ENCODE results near the gene IL3.
A peak's percentile ranks its signal among the peaks of the same experiment; 100 is the strongest.

IL3 gene, protein sequence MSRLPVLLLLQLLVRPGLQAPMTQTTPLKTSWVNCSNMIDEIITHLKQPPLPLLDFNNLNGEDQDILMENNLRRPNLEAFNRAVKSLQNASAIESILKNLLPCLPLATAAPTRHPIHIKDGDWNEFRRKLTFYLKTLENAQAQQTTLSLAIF

DNA sequence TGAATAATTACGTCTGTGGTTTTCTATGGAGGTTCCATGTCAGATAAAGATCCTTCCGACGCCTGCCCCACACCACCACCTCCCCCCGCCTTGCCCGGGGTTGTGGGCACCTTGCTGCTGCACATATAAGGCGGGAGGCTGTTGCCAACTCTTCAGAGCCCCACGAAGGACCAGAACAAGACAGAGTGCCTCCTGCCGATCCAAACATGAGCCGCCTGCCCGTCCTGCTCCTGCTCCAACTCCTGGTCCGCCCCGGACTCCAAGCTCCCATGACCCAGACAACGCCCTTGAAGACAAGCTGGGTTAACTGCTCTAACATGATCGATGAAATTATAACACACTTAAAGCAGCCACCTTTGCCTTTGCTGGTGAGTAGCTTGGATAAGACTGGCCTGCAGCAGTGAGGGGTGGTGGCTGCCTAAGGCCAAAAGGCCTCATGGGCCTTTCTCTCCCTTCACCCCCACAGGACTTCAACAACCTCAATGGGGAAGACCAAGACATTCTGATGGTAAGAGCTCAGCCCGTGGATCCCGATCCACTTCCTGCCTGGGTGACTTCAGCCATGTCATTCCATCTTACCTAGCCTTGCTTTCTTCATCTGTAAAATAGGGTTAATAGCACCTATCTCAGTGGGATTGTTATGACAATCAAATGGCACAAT, at the start of gene IL3:
TSS of gene IL3 (plus strand) at position 155 of the 661 bp plus-strand sequence. CDS start at position 207, 52 bp downstream.
- peak; percentile 49 for DNase-seq

DNA sequence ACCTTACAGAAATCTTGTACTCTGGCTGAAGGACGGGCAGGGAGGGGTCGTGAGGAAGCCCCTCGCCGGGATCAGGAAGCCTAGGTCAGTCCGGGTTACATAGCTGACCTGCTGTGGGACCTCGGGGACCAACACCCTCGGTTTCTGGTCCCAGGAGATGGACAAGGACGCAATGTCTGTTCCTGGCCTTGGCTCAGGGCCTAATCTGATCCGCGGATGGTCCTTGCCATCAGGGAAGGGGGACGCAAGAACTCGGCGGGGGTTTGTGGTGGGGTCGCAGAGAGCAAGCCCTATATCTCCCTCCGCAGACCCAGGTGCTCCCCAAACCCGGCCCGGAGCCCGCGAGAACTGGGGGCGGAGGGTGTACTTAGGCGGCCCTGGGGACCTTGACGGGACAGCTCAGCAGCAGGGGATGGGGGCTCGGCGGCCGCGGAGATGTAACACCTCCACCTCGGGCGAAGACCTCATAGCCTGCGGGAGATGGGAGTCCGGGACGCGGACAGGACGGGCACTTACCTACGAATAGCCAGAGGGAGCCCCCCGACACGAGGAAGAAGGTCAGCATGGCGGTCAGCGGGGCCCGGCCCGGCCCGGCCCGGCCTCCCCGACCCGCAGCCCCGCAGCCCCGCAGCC, 49.4 kb upstream of the IL3 start:
- peak; percentile 30 for DNase-seq

DNA sequence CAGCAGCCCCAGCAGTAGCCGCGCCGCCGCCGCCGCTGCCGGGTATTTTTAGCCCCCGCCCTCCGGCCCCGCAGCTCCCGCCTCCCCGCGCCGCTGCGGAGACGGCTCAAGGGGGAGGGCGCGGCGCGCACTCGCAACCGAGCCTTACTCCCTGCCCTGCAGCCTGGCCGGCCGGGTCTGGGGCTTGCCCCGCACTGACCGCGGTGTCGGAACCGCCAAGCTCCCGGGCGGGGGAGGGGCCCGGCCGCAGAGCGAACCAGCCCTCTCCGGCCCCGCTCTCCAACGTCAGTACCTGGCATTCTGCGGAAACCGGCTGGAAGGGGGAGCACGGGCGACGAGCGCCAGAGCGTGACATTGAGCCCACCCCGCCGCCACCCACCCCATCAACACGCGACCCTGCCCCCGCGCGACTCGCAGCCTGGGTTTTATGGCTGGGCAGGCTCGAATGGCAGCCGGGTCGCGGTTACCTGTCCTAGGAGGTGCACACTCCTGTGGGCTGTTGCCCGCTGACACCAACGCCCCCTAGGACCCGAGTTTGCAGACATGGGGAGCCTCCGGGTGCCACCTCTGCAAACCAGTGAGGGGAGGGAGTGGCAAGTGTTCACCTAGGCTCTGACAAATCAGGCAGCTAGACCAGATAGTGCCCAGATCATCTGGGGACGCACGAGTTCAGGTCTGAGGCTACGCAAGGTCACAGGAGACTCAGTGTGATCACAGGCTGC, 48.7 kb upstream of the IL3 start, which contains the start of gene ACSL6:
TSS of gene ACSL6 (minus strand) at position 37 of the 722 bp plus-strand sequence. CDS start 105 bp downstream, outside the sequence.
- DNase-seq: peak; percentile 60

DNA sequence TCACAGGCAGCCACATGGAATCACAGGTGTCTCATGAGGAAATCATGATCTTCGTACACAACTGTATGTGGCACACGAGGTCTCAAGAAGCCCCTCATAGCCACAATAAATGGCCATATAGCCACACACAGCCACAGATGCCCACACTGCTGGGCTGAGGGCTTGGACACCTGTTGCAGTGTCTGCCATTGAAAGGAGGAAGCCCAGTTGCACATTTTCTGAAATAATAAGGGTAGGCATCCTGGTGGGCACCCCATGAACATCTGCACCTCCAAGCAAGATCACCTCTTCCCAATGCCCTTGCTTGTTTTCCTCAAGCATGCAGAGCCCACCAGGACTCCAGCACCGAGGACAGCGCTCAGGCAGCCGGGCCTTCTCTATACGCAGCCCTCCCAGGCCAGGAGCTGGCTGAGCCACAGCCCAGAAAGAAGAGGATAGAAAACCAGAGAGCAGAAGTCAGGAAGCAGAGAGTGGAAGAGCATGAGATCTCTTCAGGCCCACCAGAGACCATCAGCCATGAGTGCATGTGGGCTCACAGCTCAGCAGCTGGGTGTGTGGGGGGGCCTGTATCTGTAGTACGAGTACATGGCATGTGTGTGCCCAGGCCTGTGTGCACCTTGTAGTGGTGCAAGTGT, 48.0 kb upstream of the IL3 start:
- DNase-seq: peak; percentile 48

DNA sequence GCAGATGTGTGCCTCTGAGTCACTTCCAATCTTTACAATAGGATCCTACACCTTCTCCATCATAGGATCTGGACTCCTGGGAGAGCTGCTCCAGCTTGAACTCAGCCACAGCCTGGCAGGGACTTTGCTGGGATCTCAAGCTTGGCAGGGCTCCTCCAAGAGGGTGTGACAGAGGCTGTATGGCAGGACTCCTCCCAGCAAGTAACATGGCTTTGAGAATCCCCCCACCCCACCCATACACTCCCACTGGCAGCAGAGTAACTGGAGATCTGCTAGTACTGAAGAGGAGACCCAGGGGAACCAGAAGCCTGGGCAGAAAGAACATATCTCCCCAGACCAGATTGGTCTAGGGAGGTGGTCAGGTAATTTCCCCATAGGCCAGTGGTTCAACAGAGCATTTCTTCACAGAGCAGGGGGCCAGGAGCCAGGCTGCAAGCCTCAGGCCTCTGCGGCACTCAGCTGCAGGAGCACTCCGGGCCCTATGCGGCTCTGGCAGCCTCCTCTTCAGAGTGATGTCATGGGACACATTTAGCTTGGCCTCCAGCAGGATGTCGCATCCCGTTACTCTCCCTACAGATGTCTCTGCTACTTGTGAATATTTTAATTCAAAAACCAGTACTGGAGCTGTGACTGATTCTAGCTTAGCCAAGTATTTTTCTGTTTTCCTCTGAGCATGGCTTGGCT, 47.3 kb upstream of the IL3 start:
- DNase-seq: peak; percentile 23

DNA sequence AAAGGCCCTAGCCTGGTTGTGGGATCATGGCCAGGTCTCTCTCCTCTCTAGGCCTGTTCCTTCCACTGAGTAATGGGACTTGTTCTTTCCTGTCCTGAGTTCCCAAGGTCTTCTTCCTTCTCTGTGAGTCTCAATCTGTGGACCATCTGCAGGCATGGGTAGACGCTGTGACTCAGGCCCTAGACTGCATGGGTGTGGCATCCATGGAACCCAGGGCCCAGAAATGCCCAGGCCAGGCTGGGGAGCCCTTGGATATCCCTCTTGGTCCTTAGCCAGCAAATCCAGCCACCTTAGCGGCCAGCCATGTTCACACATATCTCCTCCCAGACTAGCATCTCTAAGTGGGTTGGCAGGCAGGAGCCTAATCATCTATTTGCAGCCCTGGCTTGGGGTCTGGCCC, 46.7 kb upstream of the IL3 start:
- DNase-seq: peak; percentile 19

DNA sequence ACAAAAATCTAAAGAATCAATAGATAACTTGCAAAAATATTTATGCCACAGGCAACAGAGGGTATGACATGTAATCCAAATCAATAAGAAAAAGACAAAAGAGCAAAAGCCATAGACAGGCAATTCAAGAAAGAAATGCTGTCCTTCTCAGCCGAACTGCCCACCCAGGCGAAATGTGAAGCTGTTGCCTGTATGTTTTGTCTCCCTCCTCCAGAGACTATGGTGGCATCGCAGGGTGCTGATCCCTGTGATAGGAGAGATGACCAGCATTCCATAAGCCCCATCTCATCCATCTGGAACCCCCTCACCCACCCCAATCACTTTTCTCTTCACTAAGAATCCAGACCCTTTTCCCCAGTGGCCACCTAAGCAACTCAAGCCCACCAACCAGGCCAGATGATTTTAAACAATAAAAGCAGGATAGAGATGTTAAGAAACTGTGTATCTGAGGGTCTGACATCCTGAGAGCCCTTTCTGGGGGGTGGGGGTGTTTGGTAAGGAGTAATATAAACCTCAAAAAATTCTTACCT, 43.7 kb upstream of the IL3 start:
- DNase-seq: no peak

DNA sequence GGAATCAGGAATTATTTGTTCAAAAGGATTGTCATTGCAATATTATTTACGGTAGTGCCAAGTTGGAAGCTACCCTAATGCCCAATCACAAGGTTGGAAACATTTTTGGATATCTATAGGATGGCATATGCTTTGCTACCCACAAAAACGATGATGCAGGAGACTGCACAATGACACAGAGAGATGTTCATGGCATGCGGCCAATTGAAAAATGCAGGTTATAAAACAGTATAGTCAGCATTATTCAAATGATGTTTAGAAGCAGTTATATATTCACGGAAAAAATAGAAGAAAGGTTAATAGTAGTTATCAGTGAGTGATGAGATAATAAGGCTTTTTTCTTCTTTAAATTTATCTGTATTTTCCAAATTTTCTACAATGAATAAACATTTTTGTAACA, 43.1 kb upstream of the IL3 start:
- DNase-seq: no peak

DNA sequence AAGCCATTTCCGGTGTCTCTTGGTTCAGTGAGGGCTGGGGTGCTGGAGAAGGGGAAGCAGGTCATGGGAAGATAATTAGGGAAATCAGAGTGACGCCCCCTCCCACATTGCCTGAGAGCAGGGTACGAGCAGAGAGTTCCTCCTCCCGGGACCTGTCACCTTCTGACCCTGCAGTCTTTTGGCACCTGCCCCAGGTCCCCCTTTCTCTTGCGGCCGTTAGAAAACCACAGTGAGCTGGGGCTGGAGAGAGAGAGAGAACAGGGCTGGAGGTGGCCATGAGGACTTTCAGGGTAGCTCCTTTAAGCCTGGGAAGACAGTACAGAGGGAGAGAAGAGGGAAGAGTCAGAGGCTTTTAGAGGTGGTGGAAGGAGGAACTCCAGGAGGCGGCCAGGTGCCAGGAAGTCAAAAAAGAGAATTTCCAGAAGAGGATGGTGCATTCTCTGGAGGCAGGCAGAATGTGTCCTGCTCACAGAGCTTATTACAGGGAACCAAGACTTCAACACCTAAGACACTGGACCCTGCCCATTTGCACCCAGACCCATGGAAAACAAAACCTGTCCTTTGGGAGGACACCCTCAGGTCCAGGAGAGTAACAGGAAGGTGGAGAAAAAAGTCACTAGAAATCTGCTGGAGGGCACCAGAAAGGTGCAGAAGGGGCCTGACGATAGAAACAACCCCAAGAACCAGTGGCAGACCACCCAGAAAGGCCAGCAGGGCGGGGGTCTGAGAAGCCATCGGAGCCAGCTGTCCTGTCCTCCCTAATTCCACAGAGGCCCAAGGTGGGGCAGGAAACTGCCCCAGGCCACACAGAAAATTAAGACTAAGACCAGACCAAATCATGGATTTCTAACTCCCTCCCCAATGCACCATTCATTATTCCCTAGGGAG, 42.5 kb upstream of the IL3 start:
- DNase-seq: peak; percentile 20

DNA sequence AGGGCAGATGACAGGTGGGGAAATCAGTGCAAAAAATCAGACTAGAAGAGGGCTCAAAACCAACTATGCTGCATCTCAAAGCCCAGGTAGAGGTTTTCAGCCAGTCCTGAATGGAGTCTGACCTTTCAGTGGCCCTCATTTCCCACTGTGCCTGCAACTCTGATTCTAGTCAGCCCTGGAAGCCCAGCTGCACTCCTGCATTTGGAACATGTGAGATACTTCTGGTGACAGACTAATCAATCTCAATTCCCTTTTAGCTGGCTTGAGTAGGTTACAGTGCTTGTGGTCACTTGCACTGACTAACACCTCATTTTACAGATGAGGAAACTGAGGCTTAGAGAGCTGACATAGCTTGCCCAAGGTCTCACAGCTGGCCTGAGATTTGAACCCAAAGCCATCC, 41.1 kb upstream of the IL3 start:
- DNase-seq: peak; percentile 25

DNA sequence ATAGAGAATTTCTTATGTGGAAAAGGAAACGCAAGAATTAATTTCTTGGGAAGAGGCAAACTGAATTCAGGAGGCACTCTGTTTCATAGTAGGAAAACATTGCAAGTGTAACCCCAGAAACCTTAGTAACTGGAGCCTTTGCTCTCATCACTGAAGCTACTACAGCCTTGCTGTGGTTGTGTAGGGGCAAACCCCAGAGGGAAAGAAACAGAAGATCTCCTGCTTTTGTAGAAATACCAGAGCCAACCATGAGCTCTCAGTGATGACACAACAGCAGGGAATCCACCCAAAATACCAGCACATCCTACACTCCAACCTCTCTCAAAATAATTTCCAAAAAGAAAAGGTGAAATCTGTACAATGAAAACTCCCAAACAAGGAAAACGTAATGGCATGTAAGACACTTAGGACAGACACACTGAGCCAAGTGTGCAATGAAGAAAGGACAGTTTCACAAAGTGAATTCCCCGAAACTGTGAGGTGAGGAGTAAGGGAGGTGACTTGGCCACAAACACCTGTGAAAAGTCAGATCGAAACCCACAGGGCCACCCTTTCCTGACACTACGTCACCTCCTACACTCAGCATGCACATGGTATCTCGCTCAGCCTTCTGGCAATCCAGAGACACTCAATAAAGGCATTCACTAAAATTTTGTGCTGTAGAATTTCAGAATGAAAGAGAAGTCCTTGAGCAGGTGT, 40.4 kb upstream of the IL3 start:
- peak; percentile 79 for DNase-seq

DNA sequence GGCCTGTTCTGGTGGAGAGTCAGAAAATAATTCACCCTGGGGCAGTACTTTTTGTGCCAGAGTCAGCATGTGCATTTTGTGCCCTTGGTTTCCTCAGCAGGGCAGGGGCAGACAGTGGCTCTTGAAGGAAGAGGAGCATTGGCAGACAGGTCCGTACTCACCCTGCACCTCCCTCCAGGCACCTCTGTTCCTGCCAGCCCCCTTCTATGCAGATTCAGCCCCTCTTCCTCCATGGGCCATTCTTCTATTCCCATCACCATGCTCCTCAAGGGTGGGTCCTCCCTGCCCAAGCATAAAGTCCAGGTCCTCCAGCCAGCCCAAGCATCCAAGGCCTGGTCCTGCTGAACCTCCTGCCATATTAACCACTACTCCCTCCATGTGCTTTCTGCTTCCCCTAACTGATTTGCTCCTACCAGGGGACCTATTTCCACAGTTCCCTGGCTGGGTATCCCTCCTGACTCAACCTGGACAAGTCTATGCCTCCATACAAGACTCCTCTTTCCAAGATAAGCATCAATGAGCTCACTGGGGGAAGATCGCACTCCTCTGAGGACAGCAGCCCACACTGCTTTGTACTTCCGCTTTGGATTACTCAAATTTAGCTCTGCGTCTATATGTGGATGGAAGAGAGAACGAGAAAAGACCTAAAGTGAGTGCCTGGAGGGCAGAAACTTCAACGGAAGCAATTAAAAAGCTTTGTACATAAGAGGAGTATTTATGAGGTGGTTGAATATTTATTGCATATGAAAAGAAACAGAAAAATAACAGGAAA, 39.7 kb upstream of the IL3 start:
- DNase-seq: no peak

DNA sequence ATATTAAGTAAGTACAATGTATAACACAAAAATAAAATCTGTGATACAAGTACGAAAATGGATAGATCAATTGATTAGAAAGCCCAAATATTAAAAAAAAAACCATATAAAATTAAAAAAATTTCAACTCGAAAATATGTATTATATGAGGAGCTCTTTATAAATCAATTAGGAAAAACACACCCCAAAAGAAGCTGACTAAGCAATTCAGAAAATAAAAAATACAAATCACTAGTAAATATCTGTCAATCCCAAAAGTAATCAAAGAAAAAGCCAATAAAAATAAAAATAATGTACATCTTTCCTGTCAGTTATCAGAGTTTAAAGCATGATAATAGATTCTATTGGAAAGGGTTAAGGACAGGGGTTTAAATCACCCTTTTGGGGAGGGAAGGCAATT, 38.8 kb upstream of the IL3 start:
- DNase-seq: no peak

DNA sequence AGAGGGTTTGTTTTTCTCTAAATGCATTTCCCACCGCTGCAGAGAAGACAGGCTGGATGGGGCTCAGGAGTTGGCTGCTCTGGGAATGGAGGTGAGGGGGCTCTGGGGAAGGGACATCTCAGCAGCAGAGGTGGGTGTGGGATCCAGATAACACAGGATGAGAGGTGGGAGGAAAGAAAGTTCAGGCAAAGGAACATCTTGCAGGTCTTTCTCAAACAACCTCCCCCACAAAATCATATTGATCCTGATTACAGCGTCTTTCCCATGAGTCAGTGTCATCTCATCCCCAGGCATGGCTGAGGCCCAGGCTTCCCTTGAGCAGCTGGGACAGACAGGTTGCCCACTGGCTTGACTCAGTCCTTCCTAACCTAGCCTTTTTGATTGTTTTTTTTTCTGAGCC, 37.7 kb upstream of the IL3 start:
- DNase-seq: peak; percentile 70

DNA sequence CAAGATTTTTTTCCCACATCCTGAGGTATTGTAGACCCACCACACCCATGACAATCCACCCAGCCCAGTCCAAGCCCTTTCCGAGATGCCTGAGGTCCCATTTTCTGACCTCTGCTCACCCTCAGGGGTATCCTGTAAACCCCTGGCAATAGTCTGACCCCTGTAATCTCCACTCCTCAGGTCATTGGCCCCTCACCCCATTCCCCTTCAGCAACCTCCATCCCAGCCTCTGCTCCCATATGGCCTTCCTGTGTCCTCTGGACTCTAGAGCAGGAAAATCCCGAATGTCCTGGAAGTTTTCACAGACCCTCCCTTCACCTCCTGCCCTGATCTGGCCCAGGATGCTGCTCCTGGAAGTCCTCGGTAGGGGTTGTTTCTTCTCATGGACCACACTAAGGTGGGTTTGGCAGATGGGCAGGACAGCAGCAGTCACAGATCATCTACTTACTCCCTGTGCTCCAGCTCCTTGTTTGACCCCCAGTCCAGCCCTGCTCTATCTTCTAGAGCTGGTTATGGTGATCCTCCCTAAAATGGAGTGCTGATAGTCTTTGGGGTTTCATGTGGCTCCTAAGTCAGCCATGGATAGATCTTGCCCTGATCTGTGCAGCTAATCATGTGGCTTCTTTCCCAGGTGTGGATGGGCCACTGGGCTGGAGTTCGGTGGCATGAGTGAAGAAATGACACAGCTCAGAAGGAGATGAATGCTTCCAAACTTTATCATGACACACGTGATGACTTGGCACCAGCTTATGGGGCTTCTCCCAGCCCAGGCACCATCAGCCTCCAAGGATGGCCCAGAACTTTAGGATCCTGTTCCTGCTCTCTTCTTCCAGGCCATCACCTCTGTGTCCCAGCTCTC, 37.0 kb upstream of the IL3 start:
- no peak for DNase-seq

DNA sequence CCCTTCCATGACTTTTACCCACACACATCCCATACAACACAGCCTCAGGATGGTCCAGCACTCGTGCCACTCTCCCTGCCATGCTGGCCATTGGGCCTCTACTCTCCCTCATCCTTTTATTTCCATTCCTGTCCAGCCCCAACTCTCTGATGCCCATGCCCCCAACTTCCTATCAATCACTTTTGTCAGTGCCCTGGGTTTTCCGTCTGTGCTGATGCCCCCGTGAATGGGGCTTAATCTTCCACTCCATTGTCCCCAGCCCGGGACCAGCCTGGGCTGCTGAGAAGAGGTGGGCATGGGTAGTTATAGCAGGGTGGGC, 36.4 kb upstream of the IL3 start:
- no peak for DNase-seq

DNA sequence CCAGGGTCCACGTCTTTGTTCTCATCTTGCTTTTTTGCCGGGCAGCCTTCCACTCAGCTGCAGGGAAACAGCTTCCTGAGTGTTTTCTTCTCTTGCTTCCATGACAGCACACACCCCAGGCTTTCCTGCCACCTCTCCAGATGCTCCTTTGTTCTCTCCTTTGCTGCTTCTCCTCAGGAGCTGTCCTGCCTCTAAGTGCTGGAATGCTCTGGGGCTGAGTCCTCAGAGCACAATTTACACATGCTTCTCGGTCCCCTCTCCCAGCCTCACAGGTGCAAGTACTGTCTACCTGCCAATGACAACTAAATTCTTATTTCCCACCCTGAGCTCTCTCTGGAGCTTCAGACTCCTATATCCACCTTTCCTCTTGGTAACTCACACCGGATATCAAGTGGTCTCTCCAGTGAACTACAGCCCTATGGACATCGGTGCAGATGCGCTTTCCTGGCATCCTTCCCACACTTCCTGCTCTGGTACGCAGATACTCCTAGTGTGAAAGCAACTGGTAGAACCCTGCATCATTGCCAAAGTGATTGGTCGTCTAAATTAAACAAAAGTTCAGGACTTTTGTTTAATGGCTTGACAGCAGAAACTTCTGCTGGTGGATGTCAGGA, 35.6 kb upstream of the IL3 start:
- DNase-seq: no peak

DNA sequence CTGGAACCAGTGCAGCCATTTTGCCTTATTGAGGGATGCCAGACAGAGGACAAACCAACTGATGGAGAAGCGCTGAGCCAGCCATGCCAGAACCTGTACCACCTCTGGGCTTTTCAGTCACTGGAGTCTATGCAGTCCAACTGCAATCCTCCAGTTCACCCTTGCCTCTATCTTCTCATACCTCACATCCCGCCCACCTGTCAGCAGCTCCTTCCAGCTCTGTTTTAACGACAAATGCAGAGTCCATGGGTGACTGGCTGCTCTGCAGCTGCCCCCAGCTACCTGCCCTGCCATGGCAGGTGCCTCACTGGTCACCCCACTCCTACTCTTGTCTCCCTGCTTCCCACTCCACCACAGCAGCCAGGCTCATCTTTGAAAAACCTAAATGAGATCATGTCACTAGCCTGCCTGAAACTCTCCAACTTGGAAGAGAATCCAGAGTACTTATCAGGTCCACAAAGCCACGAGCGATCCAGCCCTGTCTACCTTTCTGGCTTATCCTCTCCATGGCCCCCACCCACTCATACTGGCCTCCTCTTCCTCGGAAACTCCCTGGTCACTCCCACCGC, 35.0 kb upstream of the IL3 start:
- no peak for DNase-seq

Data from stimulated activated CD8-positive, alpha-beta memory T cell treated with anti-CD3 and anti-CD28 coated beads, Interleukin-4, amount 100 ng/mL, for 48 hours (primary cell).